SU-DHL-6 (cell line): Measurements from ENCODE around the gene PSKH1.
"Not testable (repeated sequence)": the region's sequence is repeated elsewhere in the genome, so short reads cannot be mapped to it uniquely, and the experiment has no call there.

ENCODE experiments used
- CTCF ChIP-seq: fragments of 200-600 bp; sonication (generic); IDR thresholded peaks from one replicate; pipeline ENCODE4 v1.5.1; 2017; ENCODE audit warnings: antibody characterized with exemption, mild to moderate bottlenecking, low read length, moderate library complexity; ENCODE audit not compliant: insufficient read depth, poor library complexity, severe bottlenecking
- EZH2phosphoT487 ChIP-seq: fragments of 200-600 bp; sonication (generic), shearing (Covaris generic); conservative IDR thresholded peaks from 2 replicates; pipeline ENCODE4 v1.6.1; 2018; ENCODE audit warnings: mild to moderate bottlenecking, antibody characterized with exemption, low read length, moderate library complexity, mixed read lengths

GRCh38 chr16:67915496-67915769, 22.4 kb downstream of the PSKH1 start:
- not testable (repeated sequence) for TF ChIP-seq CTCF, EZH2phosphoT487
